Stimulated activated CD8-positive, alpha-beta memory T cell treated with anti-CD3 and anti-CD28 coated beads, Interleukin-7, amount 100 ng/mL, for 24 hours (primary cell): ENCODE data around the gene RNASET2.
"Not testable (repeated sequence)": the region's sequence is repeated elsewhere in the genome, so short reads cannot be mapped to it uniquely, and the experiment has no call there.

Source experiments
- DNase-seq: peaks from one replicate; pipeline ENCODE4 v3.0.0-alpha.2; 2020; ENCODE audit warnings: low read depth

RNASET2 gene

DNA sequence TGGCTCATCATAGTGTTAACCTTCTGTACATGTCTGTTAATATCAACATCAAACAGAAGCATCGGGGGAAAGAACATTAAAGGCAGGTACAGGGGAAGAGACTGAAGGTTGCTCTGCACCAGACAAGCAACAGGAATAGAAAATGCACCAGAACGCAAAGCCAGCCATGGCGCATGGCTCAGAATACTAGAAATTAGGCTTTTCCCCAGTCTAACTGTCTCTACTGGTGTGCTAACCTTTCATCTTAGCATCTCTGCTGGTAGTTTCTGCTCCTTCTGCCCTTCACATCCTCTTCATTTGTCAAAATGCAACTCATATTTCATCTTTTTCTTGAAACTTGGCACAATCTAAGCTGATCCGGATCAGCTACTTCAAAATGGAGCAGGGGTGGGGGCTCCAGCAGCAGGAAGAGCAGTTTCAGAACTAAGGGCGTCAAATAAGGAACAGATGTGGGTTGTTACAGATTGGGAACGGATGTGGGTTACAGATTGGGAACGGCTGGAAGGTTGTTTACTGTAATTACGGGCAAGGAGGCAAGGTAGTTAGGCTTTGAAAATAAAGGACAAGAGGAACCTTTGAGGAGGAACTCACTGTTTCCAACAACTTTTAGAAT is 13.1 kb upstream of the RNASET2 start:
- no peak for DNase-seq

GRCh38 chr6:166966268-166966667 is 9.9 kb upstream of the RNASET2 start:
- DNase-seq, result no peak

GRCh38 chr6:166960609-166960978 is 4.2 kb upstream of the RNASET2 start:
- no peak for DNase-seq

- no peak for DNase-seq
These were observed 3.7 kb upstream of the RNASET2 start for GRCh38 chr6:166959911-166960608.

GRCh38 chr6:166958926-166959861 is 2.8 kb upstream of the RNASET2 start:
- no peak for DNase-seq

- no peak for DNase-seq
These were observed 1.4 kb upstream of the RNASET2 start for GRCh38 chr6:166957805-166958076.

- DNase-seq, result no peak
These were observed 896 bp upstream of the RNASET2 start for GRCh38 chr6:166957087-166957804.

- no peak for DNase-seq
These were observed 396 bp downstream of the RNASET2 start for GRCh38 chr6:166955865-166956443.

DNA sequence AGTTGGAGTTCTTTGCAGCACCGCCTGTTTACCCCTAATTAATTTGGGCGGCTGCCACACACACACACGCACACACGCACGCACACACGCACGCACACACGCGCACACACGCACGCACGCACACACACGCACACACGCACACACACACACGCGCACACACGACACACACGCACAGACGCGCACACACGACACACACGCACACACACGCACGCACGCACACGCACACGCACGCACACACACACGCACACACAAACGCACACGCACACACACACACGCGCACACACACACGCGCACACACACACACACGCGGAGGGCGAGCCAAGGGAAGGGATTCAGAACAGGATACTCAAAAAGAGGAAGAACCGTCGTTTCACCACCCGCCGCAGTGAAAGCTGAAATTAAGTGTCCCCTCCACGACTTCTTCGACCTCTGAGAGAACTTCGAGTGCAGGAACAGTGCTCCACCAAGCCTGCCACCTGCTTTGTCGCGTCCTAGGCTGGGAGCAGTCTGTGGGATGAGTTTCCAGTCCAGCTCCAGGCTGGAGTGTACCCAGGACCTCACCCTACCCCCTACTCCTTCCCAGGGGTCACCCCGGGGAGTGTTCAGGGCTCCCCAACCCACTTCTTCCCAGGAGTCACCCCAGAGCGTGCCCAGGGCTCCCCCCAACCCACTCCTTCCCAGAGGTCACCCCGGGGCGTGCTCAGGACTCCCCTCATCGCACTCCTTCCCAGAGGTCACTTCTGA is 1.1 kb downstream of the RNASET2 start:
- DNase-seq, result no peak

- DNase-seq, result no peak
These were observed 2.1 kb downstream of the RNASET2 start for GRCh38 chr6:166954118-166954713.

GRCh38 chr6:166952567-166953486 is 3.5 kb downstream of the RNASET2 start:
- DNase-seq, result no peak

- DNase-seq, result no peak
These were observed 4.2 kb downstream of the RNASET2 start for GRCh38 chr6:166952121-166952520.

- DNase-seq, result no peak
These were observed 4.7 kb downstream of the RNASET2 start for GRCh38 chr6:166951670-166952060.

DNA sequence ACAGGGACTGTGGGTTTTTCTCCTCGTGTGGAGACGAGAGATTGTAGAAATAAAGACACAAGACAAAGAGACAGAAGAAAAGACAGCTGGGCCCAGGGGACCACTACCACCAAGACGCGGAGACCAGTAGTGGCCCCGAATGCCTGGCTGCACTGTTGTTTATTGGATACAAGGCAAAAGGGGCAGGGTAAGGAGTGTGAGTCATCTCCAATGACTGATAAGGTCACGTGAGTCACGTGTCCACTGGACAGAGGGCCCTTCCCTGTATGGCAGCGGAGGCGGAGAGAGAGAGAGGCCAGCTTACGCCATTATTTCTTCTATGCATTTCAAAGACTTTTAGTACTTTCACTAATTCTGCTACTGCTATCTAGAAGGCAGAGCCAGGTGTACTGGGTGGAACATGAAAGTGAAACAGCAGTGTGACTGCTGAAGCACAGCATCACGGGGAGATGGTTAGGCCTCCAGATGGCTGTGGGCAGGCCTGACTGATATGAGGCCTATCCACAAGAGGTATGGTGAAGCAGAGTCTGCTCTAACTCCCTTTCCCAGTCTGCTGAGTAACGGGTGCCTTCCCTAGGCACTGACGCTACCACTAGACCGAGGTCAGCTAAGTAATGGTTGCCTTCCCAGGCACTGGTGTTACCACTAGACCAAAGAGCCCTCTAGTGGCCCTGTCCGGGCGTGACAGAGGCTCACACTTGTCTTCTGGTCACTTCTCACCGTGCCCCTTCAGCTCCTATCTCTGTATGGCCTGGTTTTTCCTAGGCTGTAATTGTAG is 5.3 kb downstream of the RNASET2 start:
- peak; percentile 49 for DNase-seq

- DNase-seq, result no peak
These were observed 5.9 kb downstream of the RNASET2 start for GRCh38 chr6:166950443-166950821.

GRCh38 chr6:166949528-166950442 is 6.6 kb downstream of the RNASET2 start:
- no peak for DNase-seq

GRCh38 chr6:166948724-166949123 is 7.6 kb downstream of the RNASET2 start:
- DNase-seq, result not testable (repeated sequence)

- DNase-seq, result no peak
These were observed 9.1 kb downstream of the RNASET2 start for GRCh38 chr6:166947251-166947650.
